IPS-20b (cell line): ENCODE data around the gene CEACAM19.

Experiments
- H3K27ac ChIP-seq: one replicate; pipeline ENCODE4 v1.5.1; 2013; ENCODE audit warnings: low read length
- H3K27me3 ChIP-seq: 2 replicates; pipeline ENCODE4 v1.6.1; 2013; ENCODE audit warnings: mild to moderate bottlenecking, low read length, inconsistent platforms; ENCODE audit not compliant: insufficient read depth
- H3K36me3 ChIP-seq: 2 replicates; pipeline ENCODE4 v1.6.1; 2013; ENCODE audit warnings: low read depth, mild to moderate bottlenecking, inconsistent platforms, low read length, moderate library complexity; ENCODE audit not compliant: insufficient read depth
- H3K4me1 ChIP-seq: 2 replicates; pipeline ENCODE4 v1.6.1; 2013; ENCODE audit warnings: mild to moderate bottlenecking, control low read depth, inconsistent platforms, low read length, moderate library complexity; ENCODE audit not compliant: insufficient read depth
- H3K4me3 ChIP-seq: 2 replicates; pipeline ENCODE4 v1.5.1; 2013; ENCODE audit warnings: mild to moderate bottlenecking, low read length, inconsistent platforms
- H3K9ac ChIP-seq: 2 replicates; pipeline ENCODE4 v1.6.1; 2013; ENCODE audit warnings: low read depth, mild to moderate bottlenecking, inconsistent platforms, low read length, moderate library complexity
- H3K9me3 ChIP-seq: 2 replicates; pipeline ENCODE4 v1.6.1; 2013; ENCODE audit warnings: mild to moderate bottlenecking, low read depth, low read length, inconsistent platforms; ENCODE audit not compliant: insufficient read depth

CEACAM19 gene

DNA sequence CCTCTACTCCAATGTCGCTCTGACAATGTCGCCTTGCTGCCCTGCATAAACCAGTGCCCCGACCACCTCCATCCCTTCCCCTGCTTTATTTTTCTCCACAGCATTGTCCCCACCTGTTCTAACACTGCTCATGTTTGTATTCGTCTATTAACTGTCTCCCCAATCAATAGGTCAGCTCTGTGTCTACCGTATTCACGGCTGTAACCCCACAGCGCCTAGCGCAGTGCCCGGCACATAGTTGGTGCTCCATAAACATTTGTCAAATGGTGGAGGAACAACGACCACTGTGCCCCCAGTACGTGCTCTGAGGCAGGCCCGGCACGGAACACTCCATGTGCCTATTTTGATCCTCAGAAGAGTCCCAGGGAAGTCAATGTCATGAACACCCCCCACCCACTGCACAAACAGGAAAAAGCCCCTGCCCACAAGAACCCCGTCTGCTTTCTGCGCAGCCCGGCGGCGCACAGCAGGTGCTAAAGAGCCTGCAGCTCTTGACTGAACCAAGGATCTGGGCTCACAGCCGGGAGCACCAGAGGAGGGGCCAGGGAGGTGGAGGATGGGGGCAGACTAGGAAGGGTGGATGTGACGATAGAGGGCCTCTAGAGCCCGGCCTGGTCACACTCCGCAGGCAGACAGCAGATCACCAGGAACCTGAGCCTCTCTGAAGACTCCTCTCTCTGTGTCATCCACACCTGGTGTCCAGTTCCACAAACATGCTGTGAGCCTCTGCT is 25.8 kb downstream of the CEACAM19 start:
- Histone ChIP-seq H3K4me3 (no peak overlapping the region), H3K27ac (no peak overlapping the region), H3K4me1 (peaks cover 3% of the 10 kb centered on the region; the same call in 1 of the 2 replicates), H3K27me3 (no peaks in the 10 kb centered on the region), H3K9ac (no peak overlapping the region), H3K9me3 (no peaks in the 10 kb centered on the region), H3K36me3 (no peaks in the 10 kb centered on the region)

DNA sequence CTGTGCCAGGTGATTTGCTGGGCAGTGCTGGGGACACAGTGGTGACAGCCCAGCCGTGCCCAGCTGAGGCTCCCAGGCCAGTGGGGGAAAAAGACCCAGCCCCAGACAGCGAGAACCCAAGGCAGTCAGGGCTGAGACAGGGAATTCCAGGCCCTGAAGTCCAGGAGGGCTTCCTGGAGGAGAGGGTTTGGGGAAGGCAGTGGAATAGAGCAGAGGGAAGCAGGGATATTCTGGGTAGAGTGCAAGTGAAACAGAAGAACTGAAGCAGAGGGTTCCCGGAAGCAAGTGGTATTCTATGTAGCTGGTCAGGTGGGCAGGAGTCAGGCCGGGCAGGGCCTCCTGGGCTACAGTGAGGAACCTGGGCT is 26.4 kb downstream of the CEACAM19 start:
- Histone ChIP-seq H3K36me3 (no peaks in the 10 kb centered on the region), H3K4me3 (no peak overlapping the region), H3K4me1 (peaks cover 3% of the 10 kb centered on the region; the same call in 1 of the 2 replicates), H3K27me3 (no peaks in the 10 kb centered on the region), H3K27ac (no peak overlapping the region), H3K9ac (no peak overlapping the region), H3K9me3 (no peaks in the 10 kb centered on the region)

DNA sequence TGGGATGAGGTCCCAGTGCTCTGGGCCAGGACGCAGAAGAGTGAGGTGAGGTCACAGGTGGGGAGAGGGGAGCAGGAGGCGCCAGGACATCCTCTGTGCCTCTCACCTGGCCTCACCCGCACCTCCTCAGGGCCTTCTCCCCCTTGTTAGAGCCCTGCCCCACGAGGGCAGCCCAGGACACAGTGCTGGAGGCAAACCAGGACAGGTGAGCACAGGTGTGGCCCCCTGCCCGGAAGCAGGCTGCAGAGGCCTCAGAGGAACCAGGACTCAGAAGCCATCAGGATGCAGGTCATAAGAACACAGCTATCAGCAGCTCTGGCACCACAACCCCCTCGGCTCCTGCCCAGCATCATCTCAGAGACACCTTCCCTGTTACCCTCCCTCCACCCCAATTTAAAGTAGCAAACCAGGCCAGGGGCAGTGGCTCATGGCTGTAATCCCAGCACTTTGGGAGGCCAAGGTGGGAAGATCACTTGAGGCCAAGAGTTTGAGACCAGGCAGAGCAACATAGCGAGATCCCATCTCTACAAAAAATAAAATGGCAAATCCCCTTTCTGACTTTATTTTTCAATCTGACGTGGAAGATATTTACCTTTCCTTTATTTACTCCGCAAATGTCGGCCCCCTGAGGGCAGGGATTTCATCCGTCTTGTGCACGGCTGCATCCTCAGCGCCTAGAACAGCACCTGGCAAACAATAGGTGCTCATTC is 27.4 kb downstream of the CEACAM19 start, which contains the start of gene CEACAM16:
CEACAM16 (plus strand) TSS at position 660 of the 710 bp plus-strand sequence. CDS start 2,306 bp downstream, outside the sequence.
- Histone ChIP-seq H3K27me3 (no peaks in the 10 kb centered on the region), H3K9ac (no peak within 1 kb of the TSS), H3K4me1 (peaks cover 3% of the 10 kb centered on the region; the same call in 1 of the 2 replicates), H3K9me3 (no peaks in the 10 kb centered on the region), H3K27ac (no peak within 1 kb of the TSS), H3K36me3 (no peaks in the 10 kb centered on the region), H3K4me3 (no peak within 1 kb of the TSS)

DNA sequence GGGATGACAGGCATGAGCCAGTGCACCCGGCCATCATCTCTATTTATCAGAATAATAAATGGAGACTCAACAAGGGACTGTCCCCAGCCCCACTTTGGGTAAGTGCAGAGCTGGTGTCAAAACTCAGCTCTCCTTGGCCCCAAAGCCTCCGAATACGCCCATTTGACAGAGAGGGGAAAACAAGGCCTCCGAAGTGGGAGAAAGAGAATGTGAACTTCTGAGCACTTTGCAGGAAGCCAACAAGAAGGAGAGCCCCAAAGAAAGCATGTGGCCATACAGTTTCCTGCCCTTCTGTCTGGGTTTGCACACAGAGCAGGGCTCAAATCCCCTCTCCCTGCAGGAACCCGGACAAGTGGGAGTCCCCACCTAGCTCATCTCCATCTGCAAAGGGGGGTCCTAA is 29.3 kb downstream of the CEACAM19 start:
- no peak overlapping the region; the same call in 1 of the 2 replicates for H3K9ac ChIP-seq
- H3K36me3 ChIP-seq = no peaks in the 10 kb centered on the region
- H3K27ac ChIP-seq = no peak overlapping the region
- H3K4me3 ChIP-seq = no peak overlapping the region
- H3K4me1 ChIP-seq = peaks cover 3% of the 10 kb centered on the region; the same call in 1 of the 2 replicates
- no peaks in the 10 kb centered on the region for H3K9me3 ChIP-seq
- H3K27me3 ChIP-seq = no peaks in the 10 kb centered on the region

DNA sequence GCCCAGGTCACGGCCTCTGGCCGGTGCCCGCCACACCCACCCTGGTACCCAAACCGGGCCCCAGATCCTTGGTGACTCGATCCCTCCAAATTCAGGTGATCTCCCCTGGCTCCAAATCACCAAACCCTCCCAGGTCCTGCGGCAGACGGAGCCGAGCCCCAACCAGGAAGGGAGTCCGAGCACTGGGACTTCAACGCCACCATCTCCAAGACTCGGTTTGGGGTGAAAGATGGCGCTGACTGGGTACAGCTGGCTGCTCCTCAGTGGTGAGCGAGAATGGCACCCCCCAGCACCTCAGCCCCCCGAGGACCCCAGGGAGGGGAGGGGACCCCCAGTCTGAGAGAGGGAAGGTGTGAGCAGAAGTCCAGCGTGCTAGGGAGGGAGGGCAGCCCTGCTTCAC is 29.9 kb downstream of the CEACAM19 start:
- H3K27ac ChIP-seq = no peak overlapping the region

DNA sequence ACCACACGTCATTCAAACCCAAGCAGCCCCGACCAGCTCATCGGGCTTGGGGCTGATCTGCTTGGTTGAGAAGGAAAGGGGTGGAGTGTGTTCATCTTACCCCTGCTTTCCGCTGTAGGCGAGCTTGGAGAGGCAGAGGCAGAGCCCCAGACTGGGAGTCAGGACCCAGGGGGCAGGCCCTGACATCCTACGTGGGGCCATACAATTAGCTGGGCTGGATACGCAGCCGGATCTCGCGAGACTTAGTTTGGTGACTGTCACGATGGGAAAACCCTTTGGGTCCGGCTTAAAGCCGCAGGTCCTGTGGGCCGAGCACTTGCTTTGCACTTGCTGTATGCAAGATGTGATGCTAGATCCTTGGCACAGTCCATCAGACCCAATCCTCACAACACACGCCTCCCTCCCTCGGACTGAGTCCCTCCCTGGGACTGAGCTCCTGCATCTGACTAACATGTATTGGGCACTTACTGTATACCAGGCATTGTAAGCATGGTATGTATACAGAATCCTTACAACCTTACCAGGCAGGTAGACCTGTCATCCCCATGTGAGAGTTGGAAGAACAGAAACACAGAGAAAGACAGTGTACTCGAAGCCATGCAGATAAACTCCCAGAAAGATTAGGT is 31.4 kb downstream of the CEACAM19 start:
- no peaks in the 10 kb centered on the region for H3K36me3 ChIP-seq
- H3K4me1 ChIP-seq = no peaks in the 10 kb centered on the region
- H3K9me3 ChIP-seq = no peaks in the 10 kb centered on the region
- H3K27ac ChIP-seq = no peak overlapping the region
- H3K9ac ChIP-seq = no peak overlapping the region
- no peak overlapping the region for H3K4me3 ChIP-seq
- H3K27me3 ChIP-seq = no peaks in the 10 kb centered on the region

More for the DNA sequence above, 29.9 kb downstream of the CEACAM19 start:
- Histone ChIP-seq H3K9me3 (no peaks in the 10 kb centered on the region), H3K9ac (no peak overlapping the region), H3K27me3 (no peaks in the 10 kb centered on the region), H3K36me3 (no peaks in the 10 kb centered on the region), H3K4me3 (no peak overlapping the region), H3K4me1 (peaks cover 3% of the 10 kb centered on the region; the same call in 1 of the 2 replicates)

DNA sequence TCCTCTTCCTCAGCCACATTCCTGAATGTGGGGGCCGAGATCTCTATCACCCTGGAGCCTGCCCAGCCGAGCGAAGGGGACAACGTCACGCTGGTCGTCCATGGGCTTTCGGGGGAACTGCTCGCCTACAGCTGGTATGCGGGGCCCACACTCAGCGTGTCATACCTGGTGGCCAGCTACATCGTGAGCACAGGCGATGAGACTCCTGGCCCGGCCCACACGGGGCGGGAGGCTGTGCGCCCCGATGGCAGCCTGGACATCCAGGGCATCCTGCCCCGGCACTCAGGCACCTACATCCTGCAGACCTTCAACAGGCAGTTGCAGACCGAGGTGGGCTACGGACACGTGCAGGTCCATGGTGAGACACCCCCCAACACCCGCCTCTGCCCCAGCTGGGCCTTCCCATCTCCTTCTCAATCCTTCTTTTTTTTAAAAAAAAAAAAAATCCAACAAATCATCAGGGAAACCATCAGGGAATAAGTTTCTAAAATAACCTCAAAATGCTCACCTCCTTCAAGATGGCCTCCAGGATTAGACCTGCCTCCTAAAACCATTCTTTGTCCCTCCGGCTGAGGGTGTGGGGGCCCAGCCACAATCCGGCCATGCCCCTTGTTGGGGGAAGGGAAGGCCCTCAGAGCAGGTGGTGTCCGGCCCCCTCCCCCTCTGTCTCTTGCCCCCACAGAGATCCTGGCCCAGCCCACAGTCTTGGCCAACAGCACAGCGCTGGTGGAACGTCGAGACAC is 32.2 kb downstream of the CEACAM19 start:
- no peaks in the 10 kb centered on the region for H3K9me3 ChIP-seq
- no peak overlapping the region for H3K4me3 ChIP-seq
- H3K36me3 ChIP-seq = no peaks in the 10 kb centered on the region
- no peak overlapping the region for H3K27ac ChIP-seq
- H3K4me1 ChIP-seq = no peaks in the 10 kb centered on the region
- no peaks in the 10 kb centered on the region for H3K27me3 ChIP-seq
- no peak overlapping the region for H3K9ac ChIP-seq

DNA sequence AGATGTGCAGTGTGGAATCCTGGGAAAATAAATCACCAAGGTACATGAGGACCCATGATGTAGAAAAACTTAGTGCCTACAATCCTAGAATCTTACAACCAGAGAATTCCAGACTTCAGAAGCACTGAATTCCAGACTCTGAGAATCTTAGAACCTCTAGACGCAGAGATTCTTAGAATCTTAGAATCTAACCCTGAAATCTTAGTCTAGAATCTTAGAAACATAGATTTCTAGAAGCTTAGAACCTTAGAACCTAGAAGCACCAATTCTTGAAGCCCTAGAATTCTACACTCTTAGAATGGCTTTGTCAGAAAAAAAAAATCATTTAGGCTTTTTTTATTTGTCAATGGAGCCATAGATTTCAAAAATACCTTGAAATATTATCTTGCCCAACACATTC is 33.7 kb downstream of the CEACAM19 start:
- H3K9ac ChIP-seq = no peak overlapping the region
- no peak overlapping the region for H3K27ac ChIP-seq
- no peaks in the 10 kb centered on the region for H3K36me3 ChIP-seq
- no peaks in the 10 kb centered on the region for H3K9me3 ChIP-seq
- no peak overlapping the region for H3K4me3 ChIP-seq
- H3K4me1 ChIP-seq = no peaks in the 10 kb centered on the region
- no peaks in the 10 kb centered on the region for H3K27me3 ChIP-seq

DNA sequence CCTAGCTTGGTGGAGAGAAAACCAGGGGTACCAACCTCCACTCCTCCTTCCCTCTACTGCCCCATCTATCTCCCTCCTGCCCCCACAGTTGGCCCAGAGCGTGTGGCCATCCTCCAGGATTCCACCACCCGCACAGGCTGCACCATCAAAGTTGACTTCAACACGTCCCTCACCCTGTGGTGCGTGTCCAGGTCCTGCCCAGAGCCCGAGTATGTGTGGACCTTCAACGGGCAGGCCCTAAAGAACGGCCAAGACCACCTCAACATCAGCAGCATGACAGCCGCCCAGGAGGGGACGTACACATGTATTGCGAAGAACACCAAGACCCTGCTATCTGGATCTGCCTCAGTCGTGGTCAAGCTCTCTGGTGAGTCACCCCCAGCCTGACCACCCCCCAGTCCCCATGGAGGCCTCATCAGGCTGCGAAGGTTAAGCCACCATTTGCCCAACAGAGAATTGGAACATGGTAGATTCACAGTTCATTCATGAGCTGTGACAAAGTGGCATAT is 34.3 kb downstream of the CEACAM19 start:
- Histone ChIP-seq H3K9me3 (no peaks in the 10 kb centered on the region), H3K27me3 (no peaks in the 10 kb centered on the region), H3K27ac (no peak overlapping the region), H3K4me3 (no peak overlapping the region), H3K36me3 (no peaks in the 10 kb centered on the region), H3K9ac (no peak overlapping the region), H3K4me1 (no peaks in the 10 kb centered on the region)

DNA sequence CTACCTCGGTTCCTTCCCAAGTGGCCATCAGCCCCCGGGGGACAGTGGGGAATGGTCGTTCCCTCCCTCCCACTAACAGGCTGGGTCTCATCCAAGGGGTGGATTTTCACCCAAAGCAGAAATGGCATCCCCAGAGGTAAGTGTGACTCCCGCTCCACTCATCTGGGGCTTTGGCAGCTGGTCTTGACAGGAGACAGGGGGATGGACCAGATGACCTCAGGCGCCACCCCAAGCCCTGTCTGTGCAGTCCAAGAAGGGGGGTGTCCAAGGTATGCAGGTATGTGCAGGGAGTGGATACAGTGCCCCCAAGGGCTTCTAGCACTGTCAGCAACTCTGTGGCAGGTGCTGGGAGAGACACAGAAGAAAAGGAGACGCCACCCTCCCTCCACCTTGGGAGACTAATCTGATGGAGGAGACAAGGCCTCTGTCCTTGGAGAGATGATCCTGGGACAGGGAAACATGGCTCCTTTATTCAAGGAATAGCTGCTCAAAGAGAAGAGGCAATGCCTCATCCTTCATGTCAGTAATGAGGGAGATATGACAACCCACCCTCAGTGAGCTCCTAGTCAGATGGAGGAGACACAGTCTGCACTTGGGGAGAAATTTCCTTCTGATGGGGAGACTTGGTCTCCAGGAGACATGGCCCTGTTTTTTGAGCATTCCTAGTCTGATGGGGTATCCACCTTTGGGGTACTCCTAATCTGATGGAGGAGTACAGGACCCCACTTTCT is 35.4 kb downstream of the CEACAM19 start:
- H3K9ac ChIP-seq = no peak overlapping the region
- H3K4me1 ChIP-seq = no peaks in the 10 kb centered on the region

DNA sequence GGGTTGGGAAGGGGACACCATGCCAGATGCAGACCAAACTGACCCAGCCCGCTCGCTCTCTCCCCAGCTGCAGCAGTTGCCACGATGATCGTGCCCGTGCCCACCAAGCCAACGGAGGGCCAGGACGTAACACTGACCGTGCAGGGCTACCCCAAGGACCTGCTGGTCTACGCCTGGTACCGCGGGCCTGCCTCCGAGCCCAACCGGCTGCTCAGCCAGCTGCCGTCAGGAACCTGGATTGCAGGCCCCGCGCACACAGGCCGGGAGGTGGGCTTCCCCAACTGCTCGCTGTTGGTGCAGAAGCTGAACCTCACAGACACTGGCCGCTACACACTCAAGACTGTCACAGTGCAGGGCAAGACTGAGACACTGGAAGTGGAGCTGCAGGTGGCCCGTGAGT is 36.5 kb downstream of the CEACAM19 start:
- H3K27me3 ChIP-seq = no peaks in the 10 kb centered on the region
- no peak overlapping the region for H3K9ac ChIP-seq
- no peaks in the 10 kb centered on the region for H3K4me1 ChIP-seq
- H3K36me3 ChIP-seq = no peaks in the 10 kb centered on the region
- no peaks in the 10 kb centered on the region for H3K9me3 ChIP-seq
- H3K4me3 ChIP-seq = no peak overlapping the region
- no peak overlapping the region for H3K27ac ChIP-seq

More for the DNA sequence above, 35.4 kb downstream of the CEACAM19 start:
- Histone ChIP-seq H3K36me3 (no peaks in the 10 kb centered on the region), H3K27ac (no peak overlapping the region), H3K27me3 (no peaks in the 10 kb centered on the region), H3K9me3 (no peaks in the 10 kb centered on the region), H3K4me3 (no peak overlapping the region)
